Chondrocyte (in vitro differentiated cells): ENCODE measurements around the gene HAUS5. TPM values are rescaled to one million over a fixed set of nuclear protein-coding genes. Genes with fewer than 3 reads are reported as not detected.

Experiments used
- DNase-seq: peaks from one replicate; pipeline ENCODE4 v3.0.0; 2021; ENCODE audit warnings: mixed read lengths, low spot score
- H3K27ac Mint-ChIP-seq: one replicate; pipeline ENCODE4 v1.8.0; 2021; ENCODE audit warnings: mild to moderate bottlenecking, moderate library complexity, mixed read lengths; ENCODE audit not compliant: unreplicated experiment
- H3K27me3 Mint-ChIP-seq: 2 replicates; pipeline ENCODE4 v1.8.0; 2021; ENCODE audit warnings: low read depth, mixed read lengths
- H3K36me3 Mint-ChIP-seq: 2 replicates; pipeline ENCODE4 v1.8.0; 2021; ENCODE audit warnings: low read depth, mixed read lengths
- H3K4me1 Mint-ChIP-seq: 2 replicates; pipeline ENCODE4 v1.8.0; 2021; ENCODE audit warnings: low read depth, mild to moderate bottlenecking, mixed read lengths
- H3K4me3 Mint-ChIP-seq: one replicate; pipeline ENCODE4 v1.8.0; 2021; ENCODE audit warnings: mild to moderate bottlenecking, moderate library complexity, mixed read lengths; ENCODE audit not compliant: unreplicated experiment
- H3K9me3 Mint-ChIP-seq: 2 replicates; pipeline ENCODE4 v1.8.0; 2021; ENCODE audit warnings: low read depth, mixed read lengths
- total RNA-seq: library from RNA; stranded (reverse); gene quantifications from 3 replicates; pipeline ENCODE4 v1.2.1, GENCODE V29; 2021
- TF ChIP-seq, protein P1 (sequence below): fragments of 200-600 bp; sonication (generic); IDR thresholded peaks from 2 replicates; pipeline ENCODE4 v1.5.0; 2021; ENCODE audit warnings: antibody characterized with exemption, mild to moderate bottlenecking, moderate library complexity

Gene HAUS5
- total RNA-seq, 1 donor from 2014 or later: 8.4 TPM

DNA sequence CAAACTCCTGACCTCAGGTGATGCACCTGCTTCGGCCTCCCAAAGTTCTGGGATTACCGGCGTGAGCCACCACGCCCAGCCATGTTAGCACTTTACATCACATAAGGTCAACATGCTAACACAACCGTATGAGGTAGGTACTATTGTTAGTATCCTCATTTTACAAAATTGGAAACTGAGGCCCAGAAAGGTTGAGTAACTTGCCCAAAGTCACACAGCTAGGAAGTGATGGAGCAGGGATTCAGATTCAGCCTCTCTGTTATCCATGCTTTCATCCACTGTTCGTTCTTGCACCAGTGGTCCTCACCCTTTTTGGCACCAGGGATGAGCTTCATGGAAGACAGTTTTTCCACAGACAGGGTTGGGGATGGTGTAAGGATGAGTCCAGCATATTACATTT lies 44.2 kb downstream of the HAUS5 start:
- H3K27me3 Mint-ChIP-seq: no peaks in the 10 kb centered on the region
- peaks cover 32% of the 10 kb centered on the region for H3K36me3 Mint-ChIP-seq
- H3K27ac Mint-ChIP-seq: no peak overlapping the region
- no peaks in the 10 kb centered on the region for H3K9me3 Mint-ChIP-seq
- H3K4me1 Mint-ChIP-seq: no peaks in the 10 kb centered on the region
- TF ChIP-seq, protein P1, sequence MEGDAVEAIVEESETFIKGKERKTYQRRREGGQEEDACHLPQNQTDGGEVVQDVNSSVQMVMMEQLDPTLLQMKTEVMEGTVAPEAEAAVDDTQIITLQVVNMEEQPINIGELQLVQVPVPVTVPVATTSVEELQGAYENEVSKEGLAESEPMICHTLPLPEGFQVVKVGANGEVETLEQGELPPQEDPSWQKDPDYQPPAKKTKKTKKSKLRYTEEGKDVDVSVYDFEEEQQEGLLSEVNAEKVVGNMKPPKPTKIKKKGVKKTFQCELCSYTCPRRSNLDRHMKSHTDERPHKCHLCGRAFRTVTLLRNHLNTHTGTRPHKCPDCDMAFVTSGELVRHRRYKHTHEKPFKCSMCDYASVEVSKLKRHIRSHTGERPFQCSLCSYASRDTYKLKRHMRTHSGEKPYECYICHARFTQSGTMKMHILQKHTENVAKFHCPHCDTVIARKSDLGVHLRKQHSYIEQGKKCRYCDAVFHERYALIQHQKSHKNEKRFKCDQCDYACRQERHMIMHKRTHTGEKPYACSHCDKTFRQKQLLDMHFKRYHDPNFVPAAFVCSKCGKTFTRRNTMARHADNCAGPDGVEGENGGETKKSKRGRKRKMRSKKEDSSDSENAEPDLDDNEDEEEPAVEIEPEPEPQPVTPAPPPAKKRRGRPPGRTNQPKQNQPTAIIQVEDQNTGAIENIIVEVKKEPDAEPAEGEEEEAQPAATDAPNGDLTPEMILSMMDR: no peak
- no peak for DNase-seq
- H3K4me3 Mint-ChIP-seq: no peak overlapping the region

DNA sequence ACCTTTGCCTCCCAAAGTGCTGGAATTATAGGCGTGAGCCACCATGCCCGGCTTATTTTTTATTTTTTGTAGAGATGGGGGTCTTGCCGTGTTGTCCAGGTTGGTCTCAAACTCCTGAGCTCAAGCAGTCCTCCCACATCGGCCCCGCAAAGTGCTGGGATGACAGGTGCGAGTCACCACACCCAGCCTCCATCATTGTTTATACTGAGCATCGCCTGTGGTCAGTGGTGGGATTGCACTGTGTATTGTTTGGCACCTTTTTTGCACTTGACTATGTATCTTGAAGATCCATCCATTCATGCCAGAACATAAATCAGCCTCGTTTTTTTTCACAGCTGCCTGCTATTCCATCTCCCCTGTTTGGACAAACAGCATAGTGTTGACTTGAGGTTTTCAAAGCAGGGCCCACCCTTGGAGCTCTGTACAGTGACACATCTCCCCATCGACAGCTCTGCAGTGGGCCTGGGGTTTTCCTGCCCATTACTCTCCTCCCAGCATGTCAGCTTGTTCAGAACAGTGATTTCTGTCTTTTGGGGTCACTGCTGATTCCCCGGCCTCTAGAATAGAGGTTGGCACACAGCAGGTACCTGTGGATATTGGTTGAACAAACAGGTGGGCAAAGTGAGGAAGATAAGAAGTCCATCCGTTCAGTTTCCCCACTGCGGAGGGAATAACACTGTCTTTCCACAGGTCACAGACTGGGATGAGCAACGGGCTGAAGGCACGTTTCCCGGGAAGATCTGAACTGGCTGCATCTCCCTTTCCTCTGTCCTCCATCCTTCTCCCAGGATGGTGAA lies 45.6 kb downstream of the HAUS5 start:
- TF ChIP-seq, protein P1: peak; percentile 21
- H3K4me3 Mint-ChIP-seq: no peak overlapping the region
- H3K36me3 Mint-ChIP-seq: peaks cover 32% of the 10 kb centered on the region
- no peaks in the 10 kb centered on the region for H3K4me1 Mint-ChIP-seq
- H3K27ac Mint-ChIP-seq: no peak overlapping the region
- H3K9me3 Mint-ChIP-seq: no peaks in the 10 kb centered on the region
- H3K27me3 Mint-ChIP-seq: no peaks in the 10 kb centered on the region
- no peak for DNase-seq

DNA sequence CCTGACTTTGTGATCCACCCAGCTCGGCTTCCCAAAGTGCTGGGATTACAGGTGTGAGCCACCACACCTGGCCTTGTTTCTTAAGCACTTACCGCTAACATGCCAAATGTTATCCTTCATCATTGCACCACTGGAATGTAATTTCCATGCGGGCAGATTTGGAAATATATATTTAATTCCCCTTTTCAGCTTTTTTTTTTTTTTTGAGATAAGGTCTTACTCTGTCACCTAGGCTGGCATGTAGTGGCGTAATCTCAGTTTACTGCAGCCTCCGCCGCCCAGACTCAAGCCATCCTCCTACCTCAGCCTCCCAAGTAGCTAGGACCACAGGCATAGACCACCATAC lies 49.4 kb downstream of the HAUS5 start:
- no peaks in the 10 kb centered on the region for H3K9me3 Mint-ChIP-seq
- H3K27me3 Mint-ChIP-seq: no peaks in the 10 kb centered on the region
- no peaks in the 10 kb centered on the region for H3K4me1 Mint-ChIP-seq

DNA sequence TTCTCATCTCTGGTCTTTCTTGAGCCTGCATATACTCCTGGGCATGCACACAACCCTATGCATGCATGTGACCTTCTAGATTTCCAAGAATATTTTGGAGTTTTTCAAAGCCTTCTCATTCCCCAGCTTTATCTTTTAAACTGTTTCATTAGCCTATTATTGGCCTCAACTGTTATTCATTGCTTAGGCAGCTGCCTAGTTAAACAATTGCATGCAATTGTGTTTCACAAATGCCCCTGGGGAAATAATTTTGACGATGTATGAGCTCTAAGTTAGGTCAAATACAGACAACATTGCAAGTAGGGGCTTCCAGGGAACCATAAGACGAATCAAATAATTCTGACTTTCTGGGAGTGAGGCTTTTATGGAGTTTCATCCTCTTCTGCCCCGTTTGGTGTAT lies 51.4 kb downstream of the HAUS5 start:
- no peak for DNase-seq
- Mint-ChIP-seq H3K27ac (no peak overlapping the region), H3K4me1 (no peaks in the 10 kb centered on the region), H3K4me3 (no peak overlapping the region), H3K27me3 (peaks cover 1% of the 10 kb centered on the region), H3K9me3 (no peaks in the 10 kb centered on the region), H3K36me3 (peaks cover 14% of the 10 kb centered on the region)
- TF ChIP-seq, protein P1: no peak

More for the DNA sequence above, 49.4 kb downstream of the HAUS5 start:
- Mint-ChIP-seq H3K36me3 (peaks cover 22% of the 10 kb centered on the region), H3K4me3 (no peak overlapping the region), H3K27ac (no peak overlapping the region)
- TF ChIP-seq, protein P1: no peak
- DNase-seq: no peak

DNA sequence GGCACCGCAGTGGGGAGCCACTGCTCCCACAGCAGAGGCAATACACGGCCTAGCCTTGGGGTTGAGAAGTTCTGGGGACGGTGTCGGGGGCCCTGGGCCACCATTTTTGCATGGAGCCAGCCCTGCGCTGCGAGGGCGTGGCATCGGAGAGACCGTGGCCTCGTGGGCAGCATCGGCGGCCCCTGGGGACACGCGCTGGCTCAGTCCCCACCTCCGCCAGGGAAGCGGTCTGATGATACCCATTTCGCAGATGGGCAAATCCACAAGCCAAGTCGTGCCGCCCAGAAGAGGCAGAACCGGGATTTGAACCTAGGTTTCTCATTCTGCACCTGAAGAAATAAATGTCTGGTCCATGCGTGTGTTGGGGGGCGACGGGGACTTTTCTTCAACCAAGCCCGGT lies 52.6 kb downstream of the HAUS5 start:
- peaks cover 10% of the 10 kb centered on the region for H3K27me3 Mint-ChIP-seq
- no peak for DNase-seq
- TF ChIP-seq, protein P1: no peak
- H3K36me3 Mint-ChIP-seq: peaks cover 10% of the 10 kb centered on the region
- H3K9me3 Mint-ChIP-seq: no peaks in the 10 kb centered on the region
- H3K4me1 Mint-ChIP-seq: no peaks in the 10 kb centered on the region
- no peak overlapping the region for H3K4me3 Mint-ChIP-seq
- no peak overlapping the region for H3K27ac Mint-ChIP-seq
